Neural cell (in vitro differentiated cells): ENCODE results near the gene CTNNA2. TPM values are rescaled to one million over a fixed set of nuclear protein-coding genes. Genes with fewer than 3 reads are reported as not detected.

Experiments used
- H2AFZ ChIP-seq: fragments of 200-600, 300-800 bp; sonication (generic), shearing (Covaris generic); 2 replicates; pipeline ENCODE4 v1.6.0; 2014; ENCODE audit warnings: low read depth, mild to moderate bottlenecking, antibody characterized with exemption, low read length, moderate library complexity
- H3F3A ChIP-seq: fragments of 200-600 bp; shearing (Covaris generic); 2 replicates; pipeline ENCODE4 v1.6.1; 2016; ENCODE audit warnings: mild to moderate bottlenecking, moderate library complexity, mixed read lengths, antibody characterized with exemption, low read length; ENCODE audit not compliant: insufficient read depth, poor library complexity, severe bottlenecking
- H3K27ac ChIP-seq: fragments of 200-600, 300-800 bp; sonication (generic), shearing (Covaris generic); 2 replicates; pipeline ENCODE4 v1.5.1; 2014; ENCODE audit warnings: mild to moderate bottlenecking, low read length, moderate library complexity
- H3K27me3 ChIP-seq: fragments of 300-800, 200-600 bp; sonication (generic), shearing (Covaris generic); 2 replicates; pipeline ENCODE4 v1.6.0; 2014; ENCODE audit warnings: mild to moderate bottlenecking, low read depth, low read length, moderate library complexity; ENCODE audit not compliant: insufficient read depth
- H3K36me3 ChIP-seq: fragments of 300-800, 200-600 bp; sonication (generic), shearing (Covaris generic); 2 replicates; pipeline ENCODE4 v1.5.1; 2014; ENCODE audit warnings: mild to moderate bottlenecking, antibody characterized with exemption, low read length, moderate library complexity; ENCODE audit not compliant: insufficient read depth
- H3K4me2 ChIP-seq: fragments of 300-800, 200-600 bp; sonication (generic), shearing (Covaris generic); 2 replicates; pipeline ENCODE4 v1.6.0; 2014; ENCODE audit warnings: mild to moderate bottlenecking, low read length
- H3K4me3 ChIP-seq: fragments of 300-800, 200-600 bp; sonication (generic), shearing (Covaris generic); 2 replicates; pipeline ENCODE4 v1.5.1; 2014; ENCODE audit warnings: mild to moderate bottlenecking, low read length, moderate library complexity
- H3K79me2 ChIP-seq: fragments of 200-600 bp; shearing (Covaris generic); replicated peaks from 2 replicates; pipeline ENCODE4 v1.6.0; 2014; ENCODE audit warnings: mild to moderate bottlenecking, low read length, moderate library complexity; ENCODE audit not compliant: insufficient read depth
- H3K9ac ChIP-seq: fragments of 300-800, 200-600 bp; sonication (generic), shearing (Covaris generic); 2 replicates; pipeline ENCODE4 v1.6.1; 2016; ENCODE audit warnings: mild to moderate bottlenecking, low read length, mixed read lengths
- H3K9me2 ChIP-seq: fragments of 200-600 bp; shearing (Covaris generic); 2 replicates; pipeline ENCODE4 v1.6.1; 2016; ENCODE audit warnings: mild to moderate bottlenecking, low read length, mixed read lengths; ENCODE audit not compliant: insufficient read depth
- H3K9me3 ChIP-seq: fragments of 200-600, 300-800 bp; sonication (generic), shearing (Covaris generic); 2 replicates; pipeline ENCODE4 v1.6.1; 2016; ENCODE audit warnings: mild to moderate bottlenecking, mixed run types, low read length, moderate library complexity, mixed read lengths
- H4K20me1 ChIP-seq: fragments of 200-600 bp; shearing (Covaris generic); 2 replicates; pipeline ENCODE4 v1.6.1; 2016; ENCODE audit warnings: mild to moderate bottlenecking, mixed run types; ENCODE audit not compliant: insufficient read depth
- CTCF ChIP-seq: fragments of 450-650 bp; IDR thresholded peaks from 2 replicates; pipeline ENCODE4 v1.5.1; 2014; ENCODE audit warnings: antibody characterized with exemption, mild to moderate bottlenecking, moderate library complexity; ENCODE audit not compliant: poor library complexity, severe bottlenecking
- EP300 ChIP-seq: fragments of 450-650 bp; conservative IDR thresholded peaks from 2 replicates; pipeline ENCODE4 v1.6.1; 2014; ENCODE audit warnings: antibody characterized with exemption, mild to moderate bottlenecking, moderate library complexity; ENCODE audit not compliant: poor library complexity, severe bottlenecking
- EZH2 ChIP-seq: fragments of 200-600, 300-800 bp; shearing (Covaris generic), sonication (generic); IDR thresholded peaks from 2 replicates; pipeline ENCODE4 v1.6.1; 2014; ENCODE audit warnings: antibody characterized with exemption, low read length, borderline replicate concordance, mild to moderate bottlenecking; ENCODE audit not compliant: insufficient read depth, poor library complexity, severe bottlenecking
- MXI1 ChIP-seq: fragments of 450-650 bp; conservative IDR thresholded peaks from 2 replicates; pipeline ENCODE4 v1.6.1; 2014; ENCODE audit warnings: antibody characterized with exemption, mild to moderate bottlenecking; ENCODE audit not compliant: poor library complexity, severe bottlenecking
- POLR2AphosphoS5 ChIP-seq: IDR thresholded peaks from 2 replicates; pipeline ENCODE4 v1.6.1; 2012
- RAD21 ChIP-seq: fragments of 450-650 bp; conservative IDR thresholded peaks from 2 replicates; pipeline ENCODE4 v1.6.1; 2014; ENCODE audit warnings: antibody characterized with exemption, mild to moderate bottlenecking, moderate library complexity
- REST ChIP-seq: IDR thresholded peaks from 2 replicates; pipeline ENCODE4 v1.6.1; 2012; ENCODE audit warnings: borderline replicate concordance
- SMC3 ChIP-seq: fragments of 450-650 bp; conservative IDR thresholded peaks from 2 replicates; pipeline ENCODE4 v1.6.1; 2014; ENCODE audit warnings: antibody characterized with exemption, mild to moderate bottlenecking, moderate library complexity; ENCODE audit not compliant: poor library complexity
- TAF1 ChIP-seq: IDR thresholded peaks from 2 replicates; pipeline ENCODE4 v1.6.1; 2012; ENCODE audit warnings: low read depth
- polyA plus RNA-seq: library from polyadenylated mRNA; depleted of rRNA; stranded (reverse); fragments of >200 nt; gene quantifications from 2 replicates; pipeline ENCODE4 v1.2.3, GENCODE V29; 2014

The CTNNA2 gene
- polyA plus RNA-seq, 1 donor from 2014 or later, result 194 TPM

- Histone ChIP-seq H3K79me2 (no peaks in the 10 kb centered on the region), H3K9me2 (no peaks in the 10 kb centered on the region), H3K27me3 (peaks cover 2% of the 10 kb centered on the region), H4K20me1 (no peaks in the 10 kb centered on the region), H3F3A (no peaks in the 10 kb centered on the region), H2AFZ (no peak overlapping the region), H3K4me3 (no peak overlapping the region), H3K4me2 (no peak overlapping the region), H3K9ac (no peak overlapping the region), H3K9me3 (no peaks in the 10 kb centered on the region), H3K27ac (no peak overlapping the region), H3K36me3 (no peaks in the 10 kb centered on the region)
- TF ChIP-seq EP300 (no peak), EZH2 (no peak), MXI1 (no peak), RAD21 (no peak), SMC3 (no peak), REST (no peak), CTCF (no peak), POLR2AphosphoS5 (no peak), TAF1 (no peak)
These were observed 861.3 kb downstream of the CTNNA2 start for GRCh38 chr2:80374105-80374504.

- Histone ChIP-seq H4K20me1 (no peaks in the 10 kb centered on the region), H3K36me3 (no peaks in the 10 kb centered on the region), H3K4me3 (no peak overlapping the region)
These were observed 864.2 kb downstream of the CTNNA2 start for GRCh38 chr2:80377071-80377470.

More at GRCh38 chr2:80377071-80377470, 864.2 kb downstream of the CTNNA2 start:
- Histone ChIP-seq H3K9ac (no peak overlapping the region), H2AFZ (no peak overlapping the region), H3K27ac (no peak overlapping the region), H3K9me3 (no peaks in the 10 kb centered on the region), H3K79me2 (no peaks in the 10 kb centered on the region), H3F3A (no peaks in the 10 kb centered on the region), H3K4me2 (no peak overlapping the region), H3K27me3 (no peaks in the 10 kb centered on the region), H3K9me2 (no peaks in the 10 kb centered on the region)
- TF ChIP-seq REST (no peak), CTCF (no peak), MXI1 (no peak), TAF1 (no peak), RAD21 (no peak), EZH2 (no peak)
